ENCODE results near the gene PCDHGA1. TPM values are rescaled to one million over a fixed set of nuclear protein-coding genes. Genes with fewer than 3 reads are reported as not detected.
A peak's percentile ranks its signal among the peaks of the same experiment; 100 is the strongest.

The PCDHGA1 gene
- polyA plus RNA-seq, 3 donors, result not detected

- H3K4me1 ChIP-seq (ENCODE audit: control insufficient read depth in 1 of 2, insufficient read depth in 2 of 2, low read length in 2 of 2), result peaks cover 29 to 35% of the 10 kb centered on the region in 2 donors
- no peak for TF ChIP-seq CTCF (IDR thresholded peaks at IDR 0.05)
- H3K27ac Mint-ChIP-seq, result peak overlapping the region in 3 of 7 donors; percentile 33 to 82 (median 71)
- peaks cover 0 to 5% (median 0%) of the 10 kb centered on the region in 7 donors for H3K9me3 Mint-ChIP-seq
- peaks cover 10 to 13% of the 10 kb centered on the region in 2 donors for H3K36me3 Mint-ChIP-seq
- H3K27me3 ChIP-seq (ENCODE audit: control insufficient read depth in 2 of 2, insufficient read depth in 2 of 2, low read length in 2 of 2), result peaks cover 0 to 10% of the 10 kb centered on the region in 2 donors
- no peak overlapping the region for H3K27ac ChIP-seq (ENCODE audit: low read depth in 1 of 2, low read length in 2 of 2)
- peaks cover 5 to 43% (median 19%) of the 10 kb centered on the region in 3 donors for H3K27me3 Mint-ChIP-seq (ENCODE audit: low read depth in 3 of 3)
- H3K4me1 Mint-ChIP-seq, result peaks cover 32% of the 10 kb centered on the region
- H4K20me1 ChIP-seq (ENCODE audit: insufficient read depth, low read length), result peaks cover 14% of the 10 kb centered on the region
- H3K9me3 ChIP-seq (replicated peaks in 1 of 2; ENCODE audit: control insufficient read depth in 1 of 2, insufficient read depth in 1 of 2, low read length in 2 of 2), result no peaks in the 10 kb centered on the region
- WGBS (ENCODE audit: insufficient coverage), result 24% methylated on average over 7 of the region's 23 CpGs
- peak overlapping the region in 1 of 3 experiments; percentile 34 for H3K4me3 ChIP-seq (replicated peaks in 1 of 3; ENCODE audit: low read depth in 2 of 3, low read length in 3 of 3)
- peak overlapping the region in 1 of 2 donors; percentile 83 for H3K4me3 Mint-ChIP-seq
- no peaks in the 10 kb centered on the region for H3K79me2 ChIP-seq (ENCODE audit: insufficient read depth, low read length)
- H3K36me3 ChIP-seq (replicated peaks in 1 of 2; ENCODE audit: control insufficient read depth in 1 of 2, insufficient read depth in 2 of 2, low read length in 2 of 2), result no peaks in the 10 kb centered on the region
- peak; percentile 27 to 66 (median 50) for DNase-seq
- intact Hi-C loops (cut with micrococcal nuclease), result no loop called here
- no peak overlapping the region for H3K9ac ChIP-seq (ENCODE audit: insufficient read depth, low read length, poor library complexity, severe bottlenecking)
- peak overlapping the region; percentile 54 for H3K4me2 ChIP-seq (replicated peaks; ENCODE audit: extremely low read depth, low read length, poor library complexity, severe bottlenecking)
- no peak overlapping the region for H2AFZ ChIP-seq (ENCODE audit: insufficient read depth, low read depth, low read length, poor library complexity, severe bottlenecking)
Measured at GRCh38 chr5:141508798-141509611, 178.7 kb downstream of the PCDHGA1 start.

GRCh38 chr5:141510160-141510559, 179.8 kb downstream of the PCDHGA1 start:
- H3K4me1 Mint-ChIP-seq, result peaks cover 44% of the 10 kb centered on the region
- H2AFZ ChIP-seq (ENCODE audit: insufficient read depth, low read depth, low read length, poor library complexity, severe bottlenecking), result no peak overlapping the region
- no peak overlapping the region for H3K4me2 ChIP-seq (replicated peaks; ENCODE audit: extremely low read depth, low read length, poor library complexity, severe bottlenecking)
- no peak overlapping the region for H3K4me3 ChIP-seq (replicated peaks in 1 of 3; ENCODE audit: low read depth in 2 of 3, low read length in 3 of 3)
- no peak overlapping the region for H3K9ac ChIP-seq (ENCODE audit: insufficient read depth, low read length, poor library complexity, severe bottlenecking)
- H3K4me3 Mint-ChIP-seq, result no peak overlapping the region
- peaks cover 19 to 22% of the 10 kb centered on the region in 2 donors for H3K36me3 Mint-ChIP-seq
- H3K27me3 ChIP-seq (ENCODE audit: control insufficient read depth in 2 of 2, insufficient read depth in 2 of 2, low read length in 2 of 2), result peaks cover 0 to 10% of the 10 kb centered on the region in 2 donors
- intact Hi-C loops (cut with micrococcal nuclease), result no loop called here
- H3K36me3 ChIP-seq (replicated peaks in 1 of 2; ENCODE audit: control insufficient read depth in 1 of 2, insufficient read depth in 2 of 2, low read length in 2 of 2), result peaks cover 6 to 11% of the 10 kb centered on the region in 2 donors
- peak overlapping the region in 1 of 7 donors; percentile 16 for H3K27ac Mint-ChIP-seq
- H3K27ac ChIP-seq (ENCODE audit: low read depth in 1 of 2, low read length in 2 of 2), result no peak overlapping the region
- peaks cover 5 to 39% (median 19%) of the 10 kb centered on the region in 3 donors for H3K27me3 Mint-ChIP-seq (ENCODE audit: low read depth in 3 of 3)
- no CpG with 5 or more reads among the region's 9 CpGs for WGBS (ENCODE audit: insufficient coverage)
- H3K79me2 ChIP-seq (ENCODE audit: insufficient read depth, low read length), result no peaks in the 10 kb centered on the region
- H4K20me1 ChIP-seq (ENCODE audit: insufficient read depth, low read length), result peaks cover 26% of the 10 kb centered on the region
- TF ChIP-seq CTCF (IDR thresholded peaks at IDR 0.05), result no peak
- peaks cover 37 to 47% of the 10 kb centered on the region in 2 donors for H3K4me1 ChIP-seq (ENCODE audit: control insufficient read depth in 1 of 2, insufficient read depth in 2 of 2, low read length in 2 of 2)
- no peak for DNase-seq
- no peaks in the 10 kb centered on the region for H3K9me3 ChIP-seq (replicated peaks in 1 of 2; ENCODE audit: control insufficient read depth in 1 of 2, insufficient read depth in 1 of 2, low read length in 2 of 2)
- peaks cover 0 to 5% (median 0%) of the 10 kb centered on the region in 7 donors for H3K9me3 Mint-ChIP-seq

Measured in CD14-positive monocyte (primary cell).